ENCODE measurements around the gene PRPSAP1.
A peak's percentile ranks its signal among the peaks of the same experiment; 100 is the strongest.

PRPSAP1 gene

DNA sequence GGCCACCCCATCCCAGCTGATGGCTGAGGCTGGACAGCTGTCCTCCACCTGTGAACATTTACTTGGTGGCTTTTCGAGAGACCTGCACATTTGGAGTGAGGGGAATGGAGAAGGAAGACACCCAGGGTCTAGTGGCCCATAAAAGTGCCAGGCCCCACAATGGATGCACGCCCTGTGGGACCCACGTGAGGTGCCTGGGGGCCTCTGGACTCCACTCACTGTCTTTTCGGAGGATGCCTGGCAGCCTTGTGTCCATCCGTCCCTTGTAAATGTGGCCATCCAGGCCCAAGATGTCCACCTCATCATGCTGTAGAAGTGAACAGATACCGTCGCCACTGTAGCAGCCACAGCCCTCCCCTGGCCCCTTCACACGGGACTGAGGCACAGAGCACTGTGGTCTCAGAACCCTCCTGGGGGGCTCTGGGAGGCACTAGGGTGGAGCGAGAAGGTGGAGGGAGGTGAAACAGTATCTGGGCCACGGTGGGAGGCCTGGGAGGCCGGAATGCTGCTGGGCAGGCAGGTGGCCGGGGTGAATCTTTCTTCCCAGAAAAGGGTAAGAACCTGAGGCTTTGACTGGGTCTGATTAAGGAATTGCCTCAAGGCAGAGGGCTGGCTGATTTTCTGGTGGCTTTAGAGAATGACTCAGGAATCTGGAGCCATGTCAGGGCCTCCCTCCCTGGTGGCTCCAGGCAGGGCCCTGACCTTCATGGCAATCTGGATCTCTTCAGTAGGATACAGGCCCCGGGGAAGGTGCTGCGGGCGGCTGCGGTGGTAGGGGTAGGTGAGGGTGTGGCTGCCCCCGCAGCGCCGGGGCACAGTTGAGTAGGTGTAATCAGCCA, 77.0 kb downstream of the PRPSAP1 start:
- DNase-seq, result no peak

DNA sequence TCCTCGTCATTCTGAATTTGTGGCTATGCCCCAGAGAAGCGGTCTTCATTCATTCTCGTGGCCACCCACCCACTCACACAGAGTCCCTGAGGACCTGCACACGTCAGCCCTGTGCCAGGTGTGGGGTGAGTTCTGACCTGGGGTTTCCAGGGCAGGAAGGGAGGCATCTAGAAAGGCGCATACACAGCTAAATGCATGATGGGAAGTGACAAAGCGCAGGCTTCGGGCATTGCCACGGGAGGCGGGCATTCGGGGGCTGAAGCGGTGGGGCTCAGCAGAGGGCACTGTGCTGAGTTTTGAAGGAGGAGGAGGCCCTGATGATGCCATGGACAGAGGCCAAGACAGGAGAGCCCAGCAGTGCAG, 77.7 kb downstream of the PRPSAP1 start:
- DNase-seq, result peak in 1 of 5 donors; percentile 20

GRCh38 chr17:76275382-76276068, 78.2 kb downstream of the PRPSAP1 start:
- peak in 1 of 5 donors; percentile 15 for DNase-seq

DNA sequence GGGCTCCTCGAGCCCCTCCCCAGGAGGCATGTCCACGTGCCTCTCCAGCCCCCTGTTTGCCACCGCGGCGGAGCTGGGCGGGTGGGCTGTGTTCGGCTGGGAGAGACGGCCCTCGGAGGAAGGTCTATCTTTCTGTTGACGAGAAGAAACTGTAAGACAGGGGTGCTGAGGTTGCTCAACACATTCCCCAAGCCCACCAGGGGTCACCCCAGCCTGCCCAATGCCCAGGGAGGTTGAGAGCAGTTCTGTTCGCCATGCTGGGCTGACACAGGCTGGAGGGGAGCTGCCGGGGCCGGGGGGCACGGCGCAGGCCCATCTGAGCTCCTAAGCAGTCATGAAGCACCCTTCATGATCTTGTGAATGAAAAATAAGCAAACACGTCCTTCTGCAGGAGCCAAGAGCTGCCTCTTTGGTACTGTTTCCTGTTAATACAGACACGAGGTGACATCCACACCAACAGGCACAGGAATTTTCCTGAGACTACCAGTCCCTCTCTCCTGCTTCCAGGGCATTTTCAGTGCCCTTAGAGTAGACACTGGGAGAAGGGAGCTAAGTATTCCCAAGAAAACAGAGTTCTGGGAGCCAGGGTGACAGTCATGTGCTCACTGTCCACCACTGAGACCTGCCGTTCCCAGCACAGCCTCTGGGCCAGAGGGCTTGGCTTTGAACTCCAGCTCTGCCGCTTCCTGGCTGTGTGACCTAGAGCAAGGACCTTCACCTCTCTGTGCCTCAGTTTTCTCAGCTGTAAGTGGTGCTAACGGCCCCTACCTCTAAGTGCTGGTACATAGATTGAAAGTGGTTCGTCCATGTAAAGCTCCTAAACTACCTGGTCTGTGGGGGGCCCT, 79.4 kb downstream of the PRPSAP1 start:
- peak in 2 of 5 donors; percentile 9 to 46 for DNase-seq

GRCh38 chr17:76273445-76274111, 80.1 kb downstream of the PRPSAP1 start:
- peak in 1 of 5 donors; percentile 9 for DNase-seq

- DNase-seq, result peak in 2 of 5 donors; percentile 12 to 58
Measured at GRCh38 chr17:76272541-76273444, 80.9 kb downstream of the PRPSAP1 start.

GRCh38 chr17:76271669-76272540, 81.8 kb downstream of the PRPSAP1 start:
- DNase-seq, result peak in 4 of 5 donors; percentile 47 to 78 (median 52)

DNA sequence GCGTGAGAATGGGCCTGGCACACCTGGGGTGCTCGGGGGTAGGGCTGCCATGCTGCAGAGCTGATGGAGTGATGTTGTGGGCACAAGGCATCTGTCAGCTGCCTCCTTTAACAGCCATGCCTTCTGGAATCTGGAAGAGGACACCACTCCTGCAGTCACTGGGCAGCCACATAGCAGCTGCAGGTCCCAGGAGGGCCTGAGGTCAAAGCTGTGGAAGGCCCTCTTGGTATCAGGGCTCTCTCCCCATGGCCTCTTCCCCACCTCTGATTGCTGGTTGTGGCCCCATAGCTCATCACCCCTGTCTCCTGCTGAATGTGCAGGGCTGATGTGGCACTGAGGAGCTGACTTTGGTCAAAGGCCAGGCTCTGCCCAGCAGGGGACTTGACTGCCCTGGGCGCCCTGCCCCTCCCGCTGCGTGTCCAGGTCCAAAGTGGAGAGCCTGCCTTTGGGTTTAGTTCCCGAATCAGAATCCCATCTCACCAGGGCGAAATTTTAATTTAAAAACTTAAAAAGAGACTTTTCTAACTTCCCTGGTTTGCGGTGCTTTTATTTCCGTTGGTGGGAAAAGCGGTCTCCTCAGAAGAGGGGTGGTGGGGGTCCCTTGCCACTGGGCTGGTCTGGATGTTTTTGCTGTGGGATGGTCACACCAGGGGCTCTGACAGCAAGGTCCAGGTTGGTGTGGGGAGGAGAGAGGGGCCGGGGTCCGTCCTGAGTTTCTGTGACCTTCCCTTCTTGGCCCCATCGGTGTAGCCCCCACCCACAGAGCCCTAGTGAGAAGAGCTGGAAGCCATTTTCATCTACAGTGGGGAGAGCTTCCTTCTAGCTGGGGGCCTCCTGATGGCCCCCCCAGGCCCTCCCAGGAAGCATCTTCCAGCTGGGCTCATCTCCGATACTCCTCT, 82.7 kb downstream of the PRPSAP1 start:
- DNase-seq, result peak in 2 of 5 donors; percentile 12 to 45

GRCh38 chr17:76270127-76270592, 83.6 kb downstream of the PRPSAP1 start:
- peak in 1 of 5 donors; percentile 14 for DNase-seq

DNA sequence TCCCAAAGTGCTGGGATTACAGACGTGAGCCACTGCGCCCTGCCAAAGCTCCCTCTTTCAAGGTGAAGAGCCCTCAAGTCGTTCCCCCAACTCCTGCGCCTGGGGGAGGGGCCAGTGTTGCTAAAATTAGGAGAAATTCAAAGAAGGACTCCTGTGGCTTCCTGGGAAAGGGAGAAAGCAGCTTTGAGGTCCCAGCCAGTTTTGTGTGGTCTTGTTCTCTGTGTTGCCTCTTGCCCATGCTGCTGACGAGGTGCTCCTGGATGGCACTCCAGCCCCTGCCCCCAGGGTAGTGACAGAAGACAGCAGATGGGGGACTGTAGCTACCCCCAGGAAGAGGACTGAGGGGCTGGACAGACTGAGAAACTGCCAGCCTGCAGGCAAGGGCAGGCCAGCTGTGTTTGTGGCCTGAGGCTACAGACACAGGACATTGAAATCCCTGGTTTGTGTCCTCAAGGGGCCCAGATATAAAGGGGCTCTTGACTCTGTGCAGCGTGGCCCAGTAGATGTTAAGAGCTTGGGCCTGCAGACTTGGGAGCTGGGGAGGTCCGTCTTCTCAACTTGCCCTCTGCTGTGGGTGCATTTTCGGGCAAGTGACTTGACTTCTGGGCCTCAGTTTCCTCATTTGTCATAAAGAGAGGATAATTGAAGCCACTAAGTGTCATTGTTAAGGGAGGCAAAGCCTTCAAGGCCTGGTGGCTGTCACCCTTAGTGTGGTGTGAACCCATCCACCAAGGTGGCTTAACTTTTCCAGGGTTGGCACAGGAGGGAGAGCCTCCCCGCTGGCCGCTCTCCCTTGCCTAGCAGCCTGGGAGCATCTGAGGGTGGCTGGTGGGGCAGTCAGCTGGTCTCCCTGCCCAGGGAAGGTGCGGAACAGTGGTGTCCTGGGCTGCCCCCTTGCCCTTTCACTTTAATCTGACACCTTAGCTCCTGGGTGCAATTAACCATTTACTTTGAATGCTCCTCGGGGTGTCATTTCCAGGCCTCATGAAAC, 84.4 kb downstream of the PRPSAP1 start:
- peak in 2 of 5 donors; percentile 2 to 38 for DNase-seq

- peak; percentile 35 to 87 (median 59) for DNase-seq
Measured at GRCh38 chr17:76268015-76268749, 85.5 kb downstream of the PRPSAP1 start.

- peak in 1 of 5 donors; percentile 32 for DNase-seq
Measured at GRCh38 chr17:76267581-76268001, 86.1 kb downstream of the PRPSAP1 start.

DNA sequence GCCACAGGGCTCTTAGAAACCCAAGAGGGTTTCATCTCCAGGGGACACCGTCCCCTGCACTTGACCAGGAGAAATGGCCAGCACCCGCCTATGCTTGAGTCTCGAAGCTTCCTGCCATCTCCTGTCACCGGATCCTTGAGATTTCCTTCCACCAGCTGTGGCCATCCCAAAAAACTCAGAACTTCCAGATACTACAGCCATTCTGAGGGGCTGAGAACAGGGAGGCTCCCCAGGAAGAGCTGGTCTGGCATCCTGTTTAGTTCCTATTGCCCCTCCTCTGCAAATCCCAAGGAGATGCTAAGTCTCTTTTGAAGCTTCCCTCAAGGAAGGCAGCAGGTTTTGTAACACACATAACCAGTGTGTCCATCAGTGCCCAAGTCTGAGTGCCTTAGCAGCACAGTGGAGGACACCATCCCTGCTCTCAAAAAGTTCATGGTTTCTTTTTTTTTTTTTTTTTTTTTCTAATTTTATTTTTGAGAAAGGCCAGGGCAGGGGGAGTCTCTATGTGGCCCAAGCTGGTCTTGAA, 86.6 kb downstream of the PRPSAP1 start:
- peak in 1 of 5 donors; percentile 36 for DNase-seq

GRCh38 chr17:76266244-76266938, 87.3 kb downstream of the PRPSAP1 start:
- DNase-seq, result peak in 1 of 5 donors; percentile 52

DNA sequence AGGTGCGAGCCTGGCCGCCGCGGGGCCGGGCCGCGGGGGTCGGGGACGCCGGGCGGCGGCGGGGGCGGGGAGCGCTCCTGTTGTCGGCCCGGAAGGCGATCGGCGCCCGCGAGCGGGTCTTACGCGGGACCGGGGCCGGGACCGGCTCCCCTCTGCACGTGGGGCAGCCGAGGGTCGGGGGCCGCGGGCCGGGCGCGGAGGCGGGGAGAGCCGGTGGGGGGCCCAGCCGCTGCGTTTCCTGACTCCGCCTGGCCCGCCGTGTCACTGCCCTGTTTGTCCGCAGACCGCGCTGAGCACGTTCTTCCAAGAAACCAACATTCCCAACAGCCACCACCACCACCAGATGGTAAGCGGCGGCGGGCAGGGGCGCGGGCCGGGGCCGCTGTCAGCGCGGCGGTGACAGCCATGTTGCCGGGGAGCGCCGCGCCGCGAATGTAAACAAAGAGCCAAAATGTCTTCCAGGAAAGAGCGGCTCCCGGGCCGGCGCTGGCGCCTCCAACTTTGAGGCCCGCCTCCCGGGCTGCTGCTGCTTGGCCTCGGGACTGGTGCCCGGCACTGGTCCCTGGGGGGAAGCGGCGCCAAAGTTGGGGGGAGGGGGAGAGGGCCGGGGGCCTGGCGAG, 88.0 kb downstream of the PRPSAP1 start:
- peak; percentile 33 to 62 (median 59) for DNase-seq

Measured in T-helper 1 cell (primary cell).